Mesenchymal stem cell (in vitro differentiated cells and primary cell): Measurements from ENCODE around the gene PBRM1.

Experiments
- DNase-seq: peaks from one replicate; pipeline ENCODE4 v3.0.0-alpha.2; 2013
- H2AFZ ChIP-seq: one replicate; pipeline ENCODE4 v1.6.1; 2013; ENCODE audit warnings: low read depth, mild to moderate bottlenecking, control low read depth, inconsistent platforms, low read length, moderate library complexity
- H2AK5ac ChIP-seq: 2 replicates; pipeline ENCODE4 v1.6.1; 2013; ENCODE audit warnings: low read length, moderate library complexity, mild to moderate bottlenecking, inconsistent platforms; ENCODE audit not compliant: severe bottlenecking
- H2BK120ac ChIP-seq: one replicate; pipeline ENCODE4 v1.6.1; 2013; ENCODE audit warnings: low read depth, mild to moderate bottlenecking, inconsistent platforms, low read length, moderate library complexity
- H2BK12ac ChIP-seq, 2 experiments: one replicate each; pipeline ENCODE4 v1.6.1; 2013; ENCODE audit warnings: inconsistent platforms in 2 of 2, low read length in 2 of 2, mild to moderate bottlenecking in 2 of 2, moderate library complexity in 2 of 2, control low read depth in 1 of 2
- H2BK15ac ChIP-seq: one replicate; pipeline ENCODE4 v1.6.1; 2013; ENCODE audit warnings: mild to moderate bottlenecking, low read depth, inconsistent platforms; ENCODE audit not compliant: poor library complexity, severe bottlenecking
- H2BK5ac ChIP-seq: 2 replicates; pipeline ENCODE4 v1.6.1; 2013; ENCODE audit warnings: low read depth, mild to moderate bottlenecking, low read length, control low read depth, inconsistent platforms; ENCODE audit not compliant: poor library complexity, severe bottlenecking
- H3K14ac ChIP-seq, 2 experiments: one replicate each; pipeline ENCODE4 v1.6.1; 2013; ENCODE audit warnings: inconsistent platforms in 2 of 2, low read length in 2 of 2, control low read depth in 1 of 2, mild to moderate bottlenecking in 1 of 2, moderate library complexity in 1 of 2
- H3K18ac ChIP-seq, 2 experiments: one replicate each; pipeline ENCODE4 v1.6.1; 2013; ENCODE audit warnings: inconsistent platforms in 2 of 2, low read length in 2 of 2, control low read depth in 1 of 2, low read depth in 1 of 2, mild to moderate bottlenecking in 1 of 2
- H3K23ac ChIP-seq, 2 experiments: one replicate each; pipeline ENCODE4 v1.6.1; 2013; ENCODE audit warnings: inconsistent platforms in 2 of 2, low read length in 2 of 2, mild to moderate bottlenecking in 2 of 2, moderate library complexity in 2 of 2, control low read depth in 1 of 2
- H3K27ac ChIP-seq: 2 replicates; pipeline ENCODE4 v1.5.1; 2013; ENCODE audit warnings: mild to moderate bottlenecking, moderate library complexity, low read length, control low read depth, inconsistent platforms; ENCODE audit not compliant: poor library complexity, severe bottlenecking
- H3K27me3 ChIP-seq, 2 experiments: 2 replicates each; pipeline versions ENCODE4 v1.6.1 to v1.7.0; 2013; ENCODE audit warnings: low read length in 2 of 2, mild to moderate bottlenecking in 2 of 2, moderate library complexity in 2 of 2, control low read depth in 1 of 2, inconsistent platforms in 1 of 2; ENCODE audit not compliant: control insufficient read depth in 1 of 2, insufficient read depth in 1 of 2
- H3K36me3 ChIP-seq, 2 experiments: 2 replicates each; pipeline versions ENCODE4 v1.6.1 to v1.7.0; 2013; ENCODE audit warnings: low read length in 2 of 2, control low read depth in 1 of 2, inconsistent platforms in 1 of 2, low read depth in 1 of 2, mild to moderate bottlenecking in 1 of 2; ENCODE audit not compliant: insufficient read depth in 2 of 2, control insufficient read depth in 1 of 2
- H3K4ac ChIP-seq, 2 experiments: one replicate each; pipeline ENCODE4 v1.6.1; 2013; ENCODE audit warnings: inconsistent platforms in 2 of 2, low read length in 2 of 2, mild to moderate bottlenecking in 2 of 2, moderate library complexity in 2 of 2, control low read depth in 1 of 2, low read depth in 1 of 2
- H3K4me1 ChIP-seq: 2 replicates; pipeline ENCODE4 v1.6.1; 2013; ENCODE audit warnings: low read depth, low read length, control low read depth; ENCODE audit not compliant: control insufficient read depth, insufficient read depth
- H3K4me2 ChIP-seq: 2 replicates; pipeline ENCODE4 v1.6.1; 2013; ENCODE audit warnings: low read length, mild to moderate bottlenecking, inconsistent platforms; ENCODE audit not compliant: poor library complexity, severe bottlenecking
- H3K4me3 ChIP-seq, 2 experiments: 2 replicates each; pipeline versions ENCODE4 v1.5.1 to v1.7.0; 2013; ENCODE audit warnings: low read length in 2 of 2, mild to moderate bottlenecking in 2 of 2, control low read depth in 1 of 2, low read depth in 1 of 2; ENCODE audit not compliant: insufficient read depth in 1 of 2
- H3K79me1 ChIP-seq: replicated peaks from 2 replicates; pipeline ENCODE4 v1.6.1; 2013; ENCODE audit warnings: mild to moderate bottlenecking, control low read depth, low read length, inconsistent platforms; ENCODE audit not compliant: poor library complexity, severe bottlenecking
- H3K9ac ChIP-seq: 2 replicates; pipeline ENCODE4 v1.7.0; 2013; ENCODE audit warnings: mild to moderate bottlenecking, low read length, moderate library complexity
- H3K9me3 ChIP-seq: 2 replicates; pipeline ENCODE4 v1.7.0; 2013; ENCODE audit warnings: mild to moderate bottlenecking, low read length; ENCODE audit not compliant: control insufficient read depth
- H4K8ac ChIP-seq: one replicate; pipeline ENCODE4 v1.6.1; 2013; ENCODE audit warnings: inconsistent platforms, mild to moderate bottlenecking, low read length, moderate library complexity
- H4K91ac ChIP-seq: one replicate; pipeline ENCODE4 v1.6.1; 2013; ENCODE audit warnings: mild to moderate bottlenecking, low read length, inconsistent platforms
- WGBS: methylation state at CpG from one replicate; pipeline ENCODE4 v1.1.7; 2013; ENCODE audit warnings: mixed read lengths; 5-methylcytosine and 5-hydroxymethylcytosine counted together

PBRM1 gene

GRCh38 chr3:52633786-52634185, 51.9 kb downstream of the PBRM1 start:
- H4K8ac ChIP-seq = no peak overlapping the region
- H3K27ac ChIP-seq = peak overlapping the region; percentile 68
- H2BK5ac ChIP-seq = no peak overlapping the region
- no peak overlapping the region for H2BK120ac ChIP-seq
- H3K27me3 ChIP-seq = no peaks in the 10 kb centered on the region
- H3K14ac ChIP-seq = no peak overlapping the region
- no peaks in the 10 kb centered on the region for H3K9me3 ChIP-seq
- H2AK5ac ChIP-seq = no peak overlapping the region
- no peak overlapping the region for H3K18ac ChIP-seq
- H3K4me1 ChIP-seq = peaks cover 1% of the 10 kb centered on the region
- peaks cover 14% of the 10 kb centered on the region for H3K79me1 ChIP-seq
- peaks cover 11 to 76% of the 10 kb centered on the region in 2 experiments for H3K36me3 ChIP-seq
- no peak overlapping the region for H3K23ac ChIP-seq
- no peak overlapping the region for H3K4me3 ChIP-seq
- no peak overlapping the region for H3K4me2 ChIP-seq
- no peak overlapping the region for H3K4ac ChIP-seq
- no peak for DNase-seq
- no peak overlapping the region for H2BK12ac ChIP-seq
- WGBS = 100% methylated on average over 1 of the region's 3 CpGs
- no peak overlapping the region for H2BK15ac ChIP-seq
- H4K91ac ChIP-seq = no peak overlapping the region
- no peak overlapping the region for H3K9ac ChIP-seq
- no peak overlapping the region for H2AFZ ChIP-seq

DNA sequence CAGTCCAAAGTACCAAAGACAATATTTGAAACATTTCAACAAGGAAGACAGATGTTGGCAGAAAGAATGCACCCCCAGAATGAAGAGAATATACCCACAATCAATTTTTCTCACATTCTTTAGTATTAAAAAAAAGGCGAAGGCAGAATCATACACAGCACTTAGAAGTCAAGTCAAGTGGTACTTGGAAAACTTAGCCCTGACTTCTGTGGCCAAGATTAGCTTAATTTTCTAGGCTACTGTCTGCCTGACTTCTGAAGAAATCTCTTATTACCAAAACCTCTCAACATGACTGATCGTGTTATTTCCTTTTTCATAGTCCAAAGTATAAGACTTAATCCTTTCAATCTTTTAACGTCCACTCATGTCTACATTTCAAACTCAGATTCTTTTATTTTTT, 60.7 kb downstream of the PBRM1 start:
- no peak overlapping the region for H2BK120ac ChIP-seq
- no peak overlapping the region for H3K4me2 ChIP-seq
- no peak overlapping the region for H3K4ac ChIP-seq
- WGBS = 93% methylated on average over 2 of the region's 3 CpGs
- no peak overlapping the region for H2AK5ac ChIP-seq
- H3K23ac ChIP-seq = no peak overlapping the region
- no peak overlapping the region for H3K4me3 ChIP-seq
- no peaks in the 10 kb centered on the region for H3K9me3 ChIP-seq
- H2BK5ac ChIP-seq = no peak overlapping the region
- H3K9ac ChIP-seq = no peak overlapping the region
- H3K27ac ChIP-seq = no peak overlapping the region
- DNase-seq = no peak
- no peaks in the 10 kb centered on the region for H3K4me1 ChIP-seq
- no peak overlapping the region for H3K18ac ChIP-seq
- H2BK12ac ChIP-seq = no peak overlapping the region
- peaks cover 14 to 89% of the 10 kb centered on the region in 2 experiments for H3K36me3 ChIP-seq
- no peaks in the 10 kb centered on the region for H3K27me3 ChIP-seq
- no peak overlapping the region for H2BK15ac ChIP-seq
- peaks cover 22% of the 10 kb centered on the region for H3K79me1 ChIP-seq
- H4K91ac ChIP-seq = no peak overlapping the region
- H2AFZ ChIP-seq = no peak overlapping the region
- H4K8ac ChIP-seq = no peak overlapping the region
- H3K14ac ChIP-seq = no peak overlapping the region

DNA sequence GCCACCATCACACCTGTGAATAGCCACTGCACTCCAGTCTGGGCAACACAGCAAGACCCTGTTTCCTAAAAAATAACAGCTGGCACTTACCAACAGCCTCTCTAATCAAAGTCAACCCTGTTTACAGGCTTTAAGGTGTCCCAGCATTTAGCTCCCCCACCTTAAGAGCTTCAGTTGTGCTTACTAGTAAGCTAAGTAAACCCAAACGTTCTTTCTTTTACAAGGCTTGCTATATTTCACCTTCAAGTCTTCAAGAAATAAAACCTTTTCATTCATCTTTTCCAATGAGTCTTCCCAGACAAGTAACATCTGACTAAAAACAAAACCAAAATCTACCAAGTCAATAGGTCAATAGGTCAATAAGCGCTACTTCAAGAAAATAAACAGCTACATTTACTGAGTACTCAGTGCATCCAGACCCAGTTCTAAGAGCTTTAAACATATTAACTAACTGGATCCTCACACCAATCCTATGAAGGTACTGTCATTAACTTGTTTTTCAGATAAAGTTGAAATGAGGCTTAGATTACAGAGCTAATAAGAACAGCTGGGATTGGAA, 62.4 kb downstream of the PBRM1 start:
- Histone ChIP-seq H2AFZ (no peak overlapping the region), H3K9ac (no peak overlapping the region), H3K36me3 (peaks cover 16 to 86% of the 10 kb centered on the region in 2 experiments), H3K79me1 (peaks cover 23% of the 10 kb centered on the region), H4K8ac (no peak overlapping the region), H3K9me3 (no peaks in the 10 kb centered on the region), H2AK5ac (no peak overlapping the region), H3K27ac (no peak overlapping the region), H3K27me3 (no peaks in the 10 kb centered on the region), H2BK15ac (no peak overlapping the region), H3K14ac (no peak overlapping the region), H3K4me3 (no peak overlapping the region), H3K4ac (no peak overlapping the region), H3K18ac (no peak overlapping the region), H4K91ac (no peak overlapping the region), H2BK120ac (no peak overlapping the region), H2BK5ac (no peak overlapping the region), H3K4me1 (no peaks in the 10 kb centered on the region), H3K4me2 (no peak overlapping the region), H2BK12ac (no peak overlapping the region), H3K23ac (peak overlapping the region in 1 of 2 experiments; percentile 14)
- peak; percentile 41 for DNase-seq
- 63% methylated on average over 2 of the region's 2 CpGs for WGBS

DNA sequence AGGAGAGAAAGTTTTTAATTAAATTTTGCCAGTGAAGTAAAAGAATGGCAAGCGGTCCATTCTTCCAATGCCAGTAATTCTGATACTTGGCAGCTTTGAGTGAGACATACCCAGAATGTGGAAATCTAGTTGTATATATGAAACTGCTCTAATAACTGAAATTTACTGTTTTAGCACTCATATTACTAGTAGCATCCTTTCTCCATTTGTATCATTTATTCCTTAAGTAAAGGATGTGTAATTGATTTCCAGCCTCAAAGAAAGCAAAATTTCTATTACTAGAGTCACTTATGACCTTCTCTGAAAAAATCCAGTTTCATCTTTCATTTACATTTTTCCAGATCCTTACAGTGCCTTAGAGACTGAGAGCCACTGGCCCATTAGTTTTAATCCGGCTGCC, 65.1 kb downstream of the PBRM1 start:
- Histone ChIP-seq H2AK5ac (no peak overlapping the region), H3K79me1 (peaks cover 27% of the 10 kb centered on the region), H2BK15ac (no peak overlapping the region), H3K18ac (no peak overlapping the region), H3K27ac (no peak overlapping the region), H3K23ac (no peak overlapping the region), H4K91ac (no peak overlapping the region), H3K9me3 (no peaks in the 10 kb centered on the region), H3K4ac (no peak overlapping the region), H3K14ac (no peak overlapping the region), H3K36me3 (peaks cover 24 to 86% of the 10 kb centered on the region in 2 experiments), H3K9ac (no peak overlapping the region), H3K4me3 (no peak overlapping the region), H3K4me2 (no peak overlapping the region), H4K8ac (no peak overlapping the region), H2BK5ac (no peak overlapping the region), H3K27me3 (no peaks in the 10 kb centered on the region), H2AFZ (no peak overlapping the region), H3K4me1 (no peaks in the 10 kb centered on the region), H2BK120ac (no peak overlapping the region), H2BK12ac (no peak overlapping the region)
- WGBS = 100% methylated on average over 1 of the region's 2 CpGs
- no peak for DNase-seq
